RPMI7951 (cell line): ENCODE measurements around the gene GIMAP5. TPM values are rescaled to one million over a fixed set of nuclear protein-coding genes. Genes with fewer than 3 reads are reported as not detected.

Experiments used
- DNase-seq: peaks from one replicate; pipeline ENCODE4 v3.0.0-alpha.2; 2012; ENCODE audit warnings: low read depth
- total RNA-seq: library from RNA; depleted of rRNA; stranded (reverse); fragments of >200 nt; shearing (Covaris generic); gene quantifications from 2 replicates; pipeline ENCODE4 v1.2.3, GENCODE V29; 2014; rRNA removed

The GIMAP5 gene
- 0.49 TPM in 1 of 2 replicates, not detected in the other for total RNA-seq

DNA sequence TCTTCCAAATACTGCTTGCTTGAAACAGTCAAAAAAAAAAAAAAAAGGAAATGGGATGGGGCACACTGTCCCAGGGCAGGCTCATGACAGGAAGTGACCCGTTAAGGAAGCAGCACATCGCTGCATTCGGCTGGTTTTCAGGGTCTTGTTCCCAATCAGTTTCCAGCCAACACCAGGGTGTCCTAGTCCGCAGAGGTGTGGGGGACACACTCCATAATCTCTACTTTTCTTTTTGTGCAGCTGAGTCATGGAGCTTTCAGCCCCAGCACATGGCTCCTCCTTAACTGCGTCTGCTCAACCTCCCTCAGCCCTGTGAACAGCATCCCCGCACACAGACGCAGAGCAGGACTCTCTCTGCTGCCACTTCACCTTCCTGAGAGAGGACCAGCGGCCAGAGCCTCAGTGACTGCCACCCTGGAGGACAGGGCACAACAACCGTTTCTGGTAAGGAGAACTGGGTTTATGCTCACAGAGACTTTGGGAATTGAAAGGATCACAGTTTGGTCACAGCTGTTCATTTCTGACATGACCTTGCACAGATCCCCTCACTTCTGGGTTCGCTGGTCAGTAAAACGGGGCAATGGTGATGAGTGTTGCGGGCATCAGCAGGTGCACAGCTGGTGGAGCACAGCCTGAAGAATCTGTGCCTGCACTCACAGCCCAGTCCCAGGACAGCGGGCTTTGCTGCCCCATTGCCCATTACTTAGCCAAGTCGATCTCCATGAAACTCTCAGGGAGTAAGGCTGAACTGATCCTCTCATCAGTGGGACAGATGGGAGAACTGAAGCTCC lies at the start of gene GIMAP5:
Gene GIMAP5, plus strand, starts transcription at position 154 of the 791 bp plus-strand sequence. CDS start 3,467 bp downstream, outside the sequence.
- no peak for DNase-seq

DNA sequence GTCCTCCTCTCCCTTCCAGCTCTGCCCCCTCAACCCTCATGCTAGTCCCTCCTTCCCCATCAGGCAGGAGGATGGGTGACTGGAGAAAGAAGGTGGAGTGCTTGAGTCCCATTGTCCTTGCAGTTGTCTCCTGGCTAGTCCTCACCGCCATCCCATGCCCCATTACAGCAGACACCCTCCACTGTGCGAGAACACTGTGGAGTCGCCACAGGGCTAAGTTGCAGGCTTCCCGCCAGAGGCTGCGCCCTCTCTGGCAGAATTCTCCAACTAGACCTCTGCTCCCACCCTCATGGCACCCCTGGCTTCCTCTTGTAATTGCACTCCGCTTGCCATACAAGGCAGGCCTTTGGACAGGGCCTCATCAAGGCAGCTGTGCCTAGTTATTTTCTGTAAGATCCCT lies 48.6 kb upstream of the GIMAP5 start:
- DNase-seq, result no peak

DNA sequence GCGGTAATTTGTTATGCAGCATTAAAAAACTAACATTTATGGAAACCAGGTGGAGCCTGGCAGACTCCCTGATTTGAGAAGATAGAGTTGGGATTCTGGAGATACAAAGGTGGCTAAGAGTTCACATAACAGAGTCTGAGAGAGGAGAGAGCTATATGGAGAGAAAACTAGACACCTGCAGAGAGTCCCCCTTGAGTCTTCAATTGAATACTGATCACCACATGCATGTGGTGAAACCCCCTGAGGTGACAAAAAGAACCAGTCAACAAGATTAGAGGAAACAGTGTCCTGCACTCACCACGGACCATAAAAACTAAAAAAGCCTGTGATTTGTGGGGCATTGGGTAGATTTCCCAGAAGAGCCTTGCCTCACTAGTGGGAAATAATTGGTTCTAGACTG lies 41.6 kb upstream of the GIMAP5 start:
- no peak for DNase-seq

DNA sequence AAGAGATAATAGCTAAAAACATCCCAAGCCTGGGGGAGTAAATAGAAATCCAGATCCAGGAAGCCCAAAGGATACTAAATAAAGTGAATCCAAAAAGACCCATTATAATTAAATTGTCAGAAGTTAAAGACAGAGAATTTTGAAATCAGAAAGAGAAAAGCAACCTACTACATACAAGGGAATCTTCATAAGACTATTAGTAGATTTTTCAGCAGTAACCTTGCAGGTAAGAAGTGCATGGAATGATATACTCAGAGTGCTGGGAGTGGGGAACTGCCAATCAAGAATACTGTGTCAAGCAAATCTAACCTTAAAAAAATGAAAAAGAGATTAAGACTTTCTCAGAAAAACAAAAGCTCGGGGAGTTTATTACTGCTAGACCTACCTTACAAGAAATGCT lies 34.0 kb upstream of the GIMAP5 start:
- no peak for DNase-seq

- no peak for DNase-seq
Observed at GRCh38 chr7:150715293-150715692, 21.9 kb upstream of the GIMAP5 start.

DNA sequence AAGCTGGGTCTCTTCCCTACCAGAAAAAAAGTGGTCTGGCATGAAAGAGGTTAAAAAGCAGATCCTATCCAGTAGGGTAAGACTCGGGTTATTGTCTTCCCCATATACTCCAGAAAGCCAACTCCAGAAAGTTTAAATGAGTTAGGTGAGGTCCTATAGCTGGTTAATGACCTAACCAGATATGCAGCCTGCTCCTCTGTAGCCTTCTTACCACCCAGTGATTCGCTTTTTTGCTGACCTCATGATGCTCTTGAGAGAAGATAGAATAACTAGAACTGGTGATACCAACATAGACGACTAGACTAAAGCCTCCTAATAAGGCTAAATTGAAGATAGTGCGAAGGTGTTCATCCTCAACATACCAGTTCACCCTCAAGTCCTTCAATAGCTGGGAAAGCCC lies 21.5 kb upstream of the GIMAP5 start:
- DNase-seq, result no peak

GRCh38 chr7:150716368-150716767 lies 20.9 kb upstream of the GIMAP5 start, which contains the start of gene GIMAP1:
Gene GIMAP1 (plus strand): TSS chr7:150716613. CDS start chr7:150719048, 2,435 bp downstream.
- no peak for DNase-seq

DNA sequence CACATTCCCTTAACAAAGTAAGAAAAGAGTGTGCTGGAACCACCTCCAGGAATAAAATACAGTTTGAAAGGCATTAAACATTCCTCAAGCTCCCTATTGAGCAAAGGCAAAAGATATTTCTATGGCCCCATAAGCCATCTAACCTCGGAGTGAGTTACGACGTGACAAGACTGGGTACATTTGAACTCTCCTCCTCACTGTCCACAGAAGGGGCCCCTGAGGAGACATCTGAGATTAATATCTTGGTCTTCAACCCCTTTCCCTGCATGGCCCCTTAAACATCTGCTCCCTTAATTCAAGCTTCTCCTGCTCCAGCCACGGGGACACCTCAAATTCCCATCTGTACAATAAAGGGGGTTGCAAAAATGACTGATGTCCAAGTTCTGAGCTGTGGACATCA lies 20.3 kb upstream of the GIMAP5 start:
- DNase-seq, result no peak

DNA sequence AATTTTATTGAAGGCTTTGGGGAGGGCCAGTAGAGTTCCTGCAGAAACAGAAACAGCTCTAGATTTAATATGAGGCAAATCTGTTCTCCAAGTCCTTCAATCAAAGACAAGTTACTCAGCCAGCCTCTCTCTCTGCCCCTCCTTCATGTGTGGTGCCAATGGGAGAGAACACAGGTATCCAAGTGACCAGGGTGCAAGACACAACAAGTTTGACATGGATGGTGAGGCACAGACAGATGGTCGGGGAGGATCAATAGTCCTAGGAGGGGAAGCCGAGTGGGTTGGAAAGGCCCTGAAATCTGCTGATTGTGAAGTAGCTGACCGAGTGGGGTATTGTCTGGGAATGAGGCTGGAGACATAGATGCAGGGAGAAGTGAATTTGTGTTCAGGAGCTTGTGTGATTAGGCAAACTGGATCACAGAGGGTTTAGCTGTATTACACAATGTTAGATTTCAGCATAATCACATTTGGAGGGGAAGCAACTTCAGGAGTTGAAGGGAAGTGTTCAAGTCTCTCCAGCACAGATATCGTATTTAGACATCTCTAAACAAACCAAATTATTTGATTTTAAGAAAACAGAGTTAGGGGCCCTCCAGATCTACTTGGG lies 19.3 kb upstream of the GIMAP5 start:
- DNase-seq, result no peak

DNA sequence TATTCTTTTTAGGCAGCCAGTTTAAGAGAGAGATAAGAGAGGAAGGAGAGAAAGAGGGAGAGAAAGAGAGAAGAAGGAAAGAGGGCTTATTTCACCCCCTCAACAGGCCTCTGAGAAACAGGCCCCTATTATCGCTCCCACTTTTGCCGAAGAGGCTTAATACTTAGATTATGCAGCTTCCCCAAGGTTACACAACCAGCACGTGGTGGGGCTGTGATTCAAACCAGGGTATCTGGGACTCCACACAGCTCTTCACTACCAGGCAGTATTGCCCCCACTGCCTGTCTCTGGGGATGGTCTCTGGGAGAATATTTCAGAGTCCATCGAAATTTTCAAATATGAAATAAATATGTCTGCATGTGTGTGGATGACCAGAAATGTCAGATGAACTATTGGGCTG lies 17.8 kb upstream of the GIMAP5 start:
- no peak for DNase-seq

- no peak for DNase-seq
Observed at GRCh38 chr7:150719960-150720891, 17.0 kb upstream of the GIMAP5 start.

DNA sequence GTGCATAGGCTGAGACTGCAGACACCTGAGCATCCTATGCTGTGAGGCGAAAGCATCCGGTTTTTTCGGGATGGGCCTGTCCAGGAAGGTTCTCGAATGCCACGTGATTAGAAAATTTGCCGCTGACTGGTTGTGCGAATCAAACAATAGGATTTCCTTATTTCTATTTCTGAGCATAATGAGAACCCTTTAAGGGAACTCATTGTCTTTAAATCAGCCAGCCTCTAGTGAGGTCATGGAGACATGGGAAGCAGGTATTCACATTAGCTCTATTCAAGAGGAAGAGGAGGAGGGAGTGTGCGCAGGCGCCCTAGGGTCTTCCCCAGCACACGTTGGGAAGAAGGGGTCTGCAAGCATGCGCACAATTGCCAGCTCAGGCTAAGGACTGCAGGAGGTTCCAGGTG lies 15.2 kb upstream of the GIMAP5 start:
- DNase-seq, result no peak

GRCh38 chr7:150722431-150722931 lies 14.7 kb upstream of the GIMAP5 start:
- DNase-seq, result no peak

- no peak for DNase-seq
Observed at GRCh38 chr7:150723467-150723866, 13.8 kb upstream of the GIMAP5 start.

- no peak for DNase-seq
Observed at GRCh38 chr7:150727381-150727780, 9.8 kb upstream of the GIMAP5 start.

GRCh38 chr7:150728011-150728410 lies 9.2 kb upstream of the GIMAP5 start:
- DNase-seq, result no peak

GRCh38 chr7:150728609-150729008 lies 8.6 kb upstream of the GIMAP5 start:
- DNase-seq, result no peak

GRCh38 chr7:150731916-150732315 lies 5.3 kb upstream of the GIMAP5 start:
- no peak for DNase-seq

GRCh38 chr7:150732786-150733481 lies 4.3 kb upstream of the GIMAP5 start:
- no peak for DNase-seq

DNA sequence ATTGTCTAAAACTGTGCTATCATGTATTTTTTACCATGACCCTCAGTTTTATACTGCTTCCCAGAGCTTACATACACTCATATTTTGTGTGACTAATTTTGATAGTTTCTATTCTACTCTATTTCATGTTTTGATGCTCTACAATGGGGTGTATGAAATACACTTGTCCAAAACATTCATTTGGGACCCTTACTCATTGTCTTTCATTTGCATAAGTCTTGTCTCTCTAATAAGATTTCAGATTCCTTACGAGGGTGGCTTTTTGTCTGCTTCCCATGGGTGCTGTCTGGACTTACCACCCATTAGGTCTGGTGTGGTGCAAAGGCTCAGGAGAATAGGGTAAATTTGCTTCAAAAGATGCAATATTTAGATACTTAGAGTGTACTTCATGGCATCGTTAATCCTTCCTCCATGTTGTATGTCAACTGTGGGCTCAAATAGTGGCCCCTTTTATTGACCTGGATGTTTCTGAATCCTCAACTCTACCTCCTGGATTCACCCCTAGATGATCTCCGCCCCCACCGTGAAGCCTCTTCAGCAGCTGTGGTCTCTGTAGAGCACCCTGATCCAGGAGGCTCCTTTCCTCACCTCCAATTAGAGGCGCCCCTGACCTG lies 3.6 kb upstream of the GIMAP5 start:
- DNase-seq, result no peak

GRCh38 chr7:150734254-150734653 lies 3.0 kb upstream of the GIMAP5 start:
- DNase-seq, result no peak
